Esophagus muscularis mucosa (tissue), 4 donors: Measurements from ENCODE around the gene DDX59. TPM values are rescaled to one million over a fixed set of nuclear protein-coding genes. Genes with fewer than 3 reads are reported as not detected.

Experiments
- DNase-seq: peaks from one replicate; pipeline ENCODE4 v3.0.0-alpha.2; 2017; ENCODE audit errors: extremely low spot score
- H3K27ac ChIP-seq, 4 donors: fragments of 200-600 bp; sonication (generic); replicated peaks in 1 of 4; 1 replicate in 3 of 4; 2 replicates in 1 of 4; pipeline ENCODE4 v1.5.1; 2016 to 2019; ENCODE audit warnings: mild to moderate bottlenecking in 1 of 4
- H3K27me3 ChIP-seq, 4 donors: fragments of 200-600 bp; sonication (generic); one replicate each; pipeline versions ENCODE4 v1.5.1 to v1.6.0; 2016 to 2019
- H3K36me3 ChIP-seq, 4 donors: fragments of 200-600 bp; sonication (generic); one replicate each; pipeline ENCODE4 v1.5.1; 2016 to 2019
- H3K4me1 ChIP-seq, 4 donors: fragments of 200-600 bp; sonication (generic); one replicate each; pipeline ENCODE4 v1.5.1; 2016 to 2019
- H3K4me3 ChIP-seq, 4 donors: fragments of 200-600 bp; sonication (generic); 1 replicate in 2 of 4; 2 replicates in 2 of 4; pipeline ENCODE4 v1.5.1; 2016 to 2019; ENCODE audit warnings: mild to moderate bottlenecking in 4 of 4, moderate library complexity in 1 of 4
- H3K9me3 ChIP-seq, 4 donors: fragments of 200-600 bp; sonication (generic); 1 replicate in 3 of 4; 2 replicates in 1 of 4; pipeline ENCODE4 v1.5.1; 2016 to 2019
- EP300 ChIP-seq: sonication (generic); formaldehyde crosslinking; IDR thresholded peaks from one replicate; pipeline ENCODE4 v1.6.1; 2017; ENCODE audit warnings: antibody characterized with exemption
- POLR2A ChIP-seq: fragments of 450-650 bp; IDR thresholded peaks from one replicate; pipeline ENCODE4 v1.6.1; 2017; ENCODE audit warnings: antibody characterized with exemption, moderate library complexity, mild to moderate bottlenecking, low read depth
- POLR2AphosphoS5 ChIP-seq, 2 donors: sonication (generic); formaldehyde crosslinking; IDR thresholded peaks; one replicate each; pipeline ENCODE4 v1.6.1; 2017; ENCODE audit warnings: antibody characterized with exemption in 2 of 2
- WGBS: methylation state at CpG from one replicate; pipeline ENCODE4 v1.1.5; 2018; 5-methylcytosine and 5-hydroxymethylcytosine counted together
- intact Hi-C: fragments of 100-400 bp; cut with DNase I; formaldehyde crosslinking; loops from one replicate; pipeline ENCODE4 v1.15.1; 2023
- total RNA-seq, 4 donors: library from RNA; depleted of rRNA; stranded (reverse); fragments of >200 nt; gene quantifications; one replicate each; pipeline versions ENCODE4 v1.1.0 to v1.2.1, GENCODE V29; 2016
- TF ChIP-seq, protein P1 (sequence below), 3 experiments: fragments of 200-600 bp in 2 of 3; fragments of 450-650 bp in 1 of 3; sonication (generic) in 2 of 3; IDR thresholded peaks; one replicate each; pipeline ENCODE4 v1.5.1; 2017 to 2019; ENCODE audit warnings: antibody characterized with exemption in 3 of 3, mild to moderate bottlenecking in 2 of 3, moderate library complexity in 1 of 3

DDX59 gene
- total RNA-seq, 4 donors from 2014 or later = 18.1 to 30.0 (median 21.7) TPM

DNA sequence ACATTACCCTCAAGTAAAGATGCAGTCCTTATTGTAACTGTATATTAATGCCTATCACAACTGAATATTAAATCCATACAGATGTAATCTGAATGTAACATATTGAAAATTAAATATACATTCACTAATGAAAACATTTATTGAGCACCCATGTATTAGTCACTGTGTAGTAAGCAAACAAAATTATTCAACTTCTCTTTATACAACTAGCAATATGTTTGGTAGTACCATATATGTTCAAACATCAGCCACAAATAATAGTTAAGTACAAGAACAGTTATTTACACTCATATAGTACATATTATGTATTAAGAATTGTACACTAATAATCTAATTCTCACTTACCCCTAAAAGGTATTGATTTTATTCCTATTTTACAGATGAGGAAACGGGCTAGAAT lies 67.1 kb downstream of the DDX59 start:
- WGBS = 95% methylated on average over 1 of the region's 1 CpG
- no peak for DNase-seq
- Histone ChIP-seq H3K4me1 (no peaks in the 10 kb centered on the region), H3K27me3 (no peaks in the 10 kb centered on the region), H3K36me3 (no peaks in the 10 kb centered on the region), H3K9me3 (no peaks in the 10 kb centered on the region), H3K4me3 (no peak overlapping the region), H3K27ac (no peak overlapping the region)
- intact Hi-C loops = no loop called here
- TF ChIP-seq POLR2A (no peak), EP300 (no peak), POLR2AphosphoS5 (IDR thresholded peaks at IDR 0.05) (no peak)
- TF ChIP-seq, protein P1, sequence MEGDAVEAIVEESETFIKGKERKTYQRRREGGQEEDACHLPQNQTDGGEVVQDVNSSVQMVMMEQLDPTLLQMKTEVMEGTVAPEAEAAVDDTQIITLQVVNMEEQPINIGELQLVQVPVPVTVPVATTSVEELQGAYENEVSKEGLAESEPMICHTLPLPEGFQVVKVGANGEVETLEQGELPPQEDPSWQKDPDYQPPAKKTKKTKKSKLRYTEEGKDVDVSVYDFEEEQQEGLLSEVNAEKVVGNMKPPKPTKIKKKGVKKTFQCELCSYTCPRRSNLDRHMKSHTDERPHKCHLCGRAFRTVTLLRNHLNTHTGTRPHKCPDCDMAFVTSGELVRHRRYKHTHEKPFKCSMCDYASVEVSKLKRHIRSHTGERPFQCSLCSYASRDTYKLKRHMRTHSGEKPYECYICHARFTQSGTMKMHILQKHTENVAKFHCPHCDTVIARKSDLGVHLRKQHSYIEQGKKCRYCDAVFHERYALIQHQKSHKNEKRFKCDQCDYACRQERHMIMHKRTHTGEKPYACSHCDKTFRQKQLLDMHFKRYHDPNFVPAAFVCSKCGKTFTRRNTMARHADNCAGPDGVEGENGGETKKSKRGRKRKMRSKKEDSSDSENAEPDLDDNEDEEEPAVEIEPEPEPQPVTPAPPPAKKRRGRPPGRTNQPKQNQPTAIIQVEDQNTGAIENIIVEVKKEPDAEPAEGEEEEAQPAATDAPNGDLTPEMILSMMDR (IDR thresholded peaks at IDR 0.05) = no peak

Other genes starting within 250 kb of the DDX59 start
- gene KIF14, start 49.2 kb downstream of the DDX59 start, total RNA-seq = under 1 TPM in 3 of 4 donors, not detected in 1; under 0.01 to 0.17 (median 0.17) TPM
- 10 to 100 TPM; 34.6 to 44.0 (median 38.4) TPM for gene CAMSAP2, start 69.0 kb upstream of the DDX59 start, total RNA-seq
- gene GPR25, start 203.1 kb upstream of the DDX59 start, total RNA-seq = not detected
- under 1 TPM in 1 of 4 donors, not detected in 3; 0.63 TPM for gene INAVA, start 225.0 kb upstream of the DDX59 start, total RNA-seq